ENCODE results near the gene RASSF7.

The RASSF7 gene

GRCh38 chr11:563066-563811, 2.5 kb downstream of the RASSF7 start:
- no peak overlapping the region for H3K27ac ChIP-seq (ENCODE audit: low read length)
- peaks cover 0 to 24% of the 10 kb centered on the region in 2 donors for H3K4me1 ChIP-seq (ENCODE audit: control insufficient read depth in 1 of 2, insufficient read depth in 2 of 2, low read length in 2 of 2)
- H3K27me3 ChIP-seq (ENCODE audit: low read depth, low read length) = no peaks in the 10 kb centered on the region
- H3K36me3 ChIP-seq (ENCODE audit: control insufficient read depth in 1 of 2, insufficient read depth in 2 of 2, low read length in 2 of 2) = no peaks in the 10 kb centered on the region
- no peaks in the 10 kb centered on the region for H3K9me3 ChIP-seq (ENCODE audit: control insufficient read depth in 1 of 2, low read length in 2 of 2)
- H3K4me3 ChIP-seq (ENCODE audit: low read depth in 1 of 2, low read length in 2 of 2) = no peak overlapping the region

GRCh38 chr11:563812-564578, 3.2 kb downstream of the RASSF7 start:
- Histone ChIP-seq H3K9me3 (ENCODE audit: control insufficient read depth in 1 of 2, low read length in 2 of 2) (no peaks in the 10 kb centered on the region), H3K4me1 (ENCODE audit: control insufficient read depth in 1 of 2, insufficient read depth in 2 of 2, low read length in 2 of 2) (peaks cover 0 to 26% of the 10 kb centered on the region in 2 donors), H3K4me3 (ENCODE audit: low read depth in 1 of 2, low read length in 2 of 2) (no peak overlapping the region), H3K27me3 (ENCODE audit: low read depth, low read length) (no peaks in the 10 kb centered on the region), H3K36me3 (ENCODE audit: control insufficient read depth in 1 of 2, insufficient read depth in 2 of 2, low read length in 2 of 2) (no peaks in the 10 kb centered on the region), H3K27ac (ENCODE audit: low read length) (no peak overlapping the region)

GRCh38 chr11:565921-566509, 5.2 kb downstream of the RASSF7 start:
- H3K4me3 ChIP-seq (ENCODE audit: low read depth in 1 of 2, low read length in 2 of 2) = no peak overlapping the region
- H3K4me1 ChIP-seq (ENCODE audit: control insufficient read depth in 1 of 2, insufficient read depth in 2 of 2, low read length in 2 of 2) = peaks cover 0 to 24% of the 10 kb centered on the region in 2 donors
- H3K36me3 ChIP-seq (ENCODE audit: control insufficient read depth in 1 of 2, insufficient read depth in 2 of 2, low read length in 2 of 2) = no peaks in the 10 kb centered on the region
- H3K27me3 ChIP-seq (ENCODE audit: low read depth, low read length) = no peaks in the 10 kb centered on the region
- H3K9me3 ChIP-seq (ENCODE audit: control insufficient read depth in 1 of 2, low read length in 2 of 2) = no peaks in the 10 kb centered on the region
- no peak overlapping the region for H3K27ac ChIP-seq (ENCODE audit: low read length)

- H3K4me3 ChIP-seq (ENCODE audit: low read depth in 1 of 2, low read length in 2 of 2) = no peak overlapping the region
- H3K36me3 ChIP-seq (ENCODE audit: control insufficient read depth in 1 of 2, insufficient read depth in 2 of 2, low read length in 2 of 2) = no peaks in the 10 kb centered on the region
- H3K9me3 ChIP-seq (ENCODE audit: control insufficient read depth in 1 of 2, low read length in 2 of 2) = no peaks in the 10 kb centered on the region
- no peak overlapping the region for H3K27ac ChIP-seq (ENCODE audit: low read length)
- no peaks in the 10 kb centered on the region for H3K27me3 ChIP-seq (ENCODE audit: low read depth, low read length)
- H3K4me1 ChIP-seq (ENCODE audit: control insufficient read depth in 1 of 2, insufficient read depth in 2 of 2, low read length in 2 of 2) = peaks cover 0 to 13% of the 10 kb centered on the region in 2 donors
Observed at GRCh38 chr11:567011-567628, 6.3 kb downstream of the RASSF7 start.

- no peaks in the 10 kb centered on the region for H3K27me3 ChIP-seq (ENCODE audit: low read depth, low read length)
- peaks cover 0 to 13% of the 10 kb centered on the region in 2 donors for H3K4me1 ChIP-seq (ENCODE audit: control insufficient read depth in 1 of 2, insufficient read depth in 2 of 2, low read length in 2 of 2)
- H3K27ac ChIP-seq (ENCODE audit: low read length) = no peak overlapping the region
- no peaks in the 10 kb centered on the region for H3K36me3 ChIP-seq (ENCODE audit: control insufficient read depth in 1 of 2, insufficient read depth in 2 of 2, low read length in 2 of 2)
- H3K4me3 ChIP-seq (ENCODE audit: low read depth in 1 of 2, low read length in 2 of 2) = peak overlapping the region in 1 of 2 donors; percentile 53
- no peaks in the 10 kb centered on the region for H3K9me3 ChIP-seq (ENCODE audit: control insufficient read depth in 1 of 2, low read length in 2 of 2)
Observed at GRCh38 chr11:567629-568292, 7.0 kb downstream of the RASSF7 start.

GRCh38 chr11:568306-569157, 7.8 kb downstream of the RASSF7 start:
- Histone ChIP-seq H3K9me3 (ENCODE audit: control insufficient read depth in 1 of 2, low read length in 2 of 2) (no peaks in the 10 kb centered on the region), H3K27ac (ENCODE audit: low read length) (no peak overlapping the region), H3K4me1 (ENCODE audit: control insufficient read depth in 1 of 2, insufficient read depth in 2 of 2, low read length in 2 of 2) (peaks cover 0 to 17% of the 10 kb centered on the region in 2 donors), H3K4me3 (ENCODE audit: low read depth in 1 of 2, low read length in 2 of 2) (peak overlapping the region; percentile 48 to 53), H3K36me3 (ENCODE audit: control insufficient read depth in 1 of 2, insufficient read depth in 2 of 2, low read length in 2 of 2) (no peaks in the 10 kb centered on the region), H3K27me3 (ENCODE audit: low read depth, low read length) (no peaks in the 10 kb centered on the region)

- H3K36me3 ChIP-seq (ENCODE audit: control insufficient read depth in 1 of 2, insufficient read depth in 2 of 2, low read length in 2 of 2) = no peaks in the 10 kb centered on the region
- no peak overlapping the region for H3K27ac ChIP-seq (ENCODE audit: low read length)
- no peaks in the 10 kb centered on the region for H3K27me3 ChIP-seq (ENCODE audit: low read depth, low read length)
- H3K9me3 ChIP-seq (ENCODE audit: control insufficient read depth in 1 of 2, low read length in 2 of 2) = no peaks in the 10 kb centered on the region
- H3K4me1 ChIP-seq (ENCODE audit: control insufficient read depth in 1 of 2, insufficient read depth in 2 of 2, low read length in 2 of 2) = peaks cover 0 to 19% of the 10 kb centered on the region in 2 donors
- H3K4me3 ChIP-seq (ENCODE audit: low read depth in 1 of 2, low read length in 2 of 2) = peak overlapping the region; percentile 38 to 48
Observed at GRCh38 chr11:569158-569885, 8.6 kb downstream of the RASSF7 start.

- H3K27ac ChIP-seq (ENCODE audit: low read length) = no peak overlapping the region
- H3K4me3 ChIP-seq (ENCODE audit: low read depth in 1 of 2, low read length in 2 of 2) = no peak overlapping the region
- H3K9me3 ChIP-seq (ENCODE audit: control insufficient read depth in 1 of 2, low read length in 2 of 2) = no peaks in the 10 kb centered on the region
- no peaks in the 10 kb centered on the region for H3K36me3 ChIP-seq (ENCODE audit: control insufficient read depth in 1 of 2, insufficient read depth in 2 of 2, low read length in 2 of 2)
- H3K27me3 ChIP-seq (ENCODE audit: low read depth, low read length) = no peaks in the 10 kb centered on the region
- peaks cover 0 to 32% of the 10 kb centered on the region in 2 donors for H3K4me1 ChIP-seq (ENCODE audit: control insufficient read depth in 1 of 2, insufficient read depth in 2 of 2, low read length in 2 of 2)
Observed at GRCh38 chr11:571802-572185, 11.0 kb downstream of the RASSF7 start.

GRCh38 chr11:573146-573759, 12.5 kb downstream of the RASSF7 start:
- no peak overlapping the region for H3K4me3 ChIP-seq (ENCODE audit: low read depth in 1 of 2, low read length in 2 of 2)
- H3K27me3 ChIP-seq (ENCODE audit: low read depth, low read length) = no peaks in the 10 kb centered on the region
- H3K36me3 ChIP-seq (ENCODE audit: control insufficient read depth in 1 of 2, insufficient read depth in 2 of 2, low read length in 2 of 2) = no peaks in the 10 kb centered on the region
- no peaks in the 10 kb centered on the region for H3K9me3 ChIP-seq (ENCODE audit: control insufficient read depth in 1 of 2, low read length in 2 of 2)
- peaks cover 10 to 39% of the 10 kb centered on the region in 2 donors for H3K4me1 ChIP-seq (ENCODE audit: control insufficient read depth in 1 of 2, insufficient read depth in 2 of 2, low read length in 2 of 2)
- H3K27ac ChIP-seq (ENCODE audit: low read length) = no peak overlapping the region

Data from muscle layer of duodenum (tissue), 2 donors.